Keratinocyte (primary cell): Measurements from ENCODE around the gene TRPT1. TPM values are rescaled to one million over a fixed set of nuclear protein-coding genes. Genes with fewer than 3 reads are reported as not detected.

Source experiments
- DNase-seq: peaks from one replicate; pipeline ENCODE4 v3.0.0-alpha.2; 2011; ENCODE audit warnings: low read depth, missing footprints, low spot score
- FAIRE-seq: peaks from 2 replicates; lab custom pipeline; 2011; peaks lifted over from hg19 to GRCh38; lab: Jason Lieb, UNC
- H2AFZ ChIP-seq: 2 replicates; pipeline ENCODE4 v1.6.0; 2012; ENCODE audit warnings: low read length, control low read depth, inconsistent platforms; ENCODE audit not compliant: control insufficient read depth
- H3K27ac ChIP-seq: 2 replicates; pipeline ENCODE4 v1.5.1; 2011; ENCODE audit warnings: low read length; ENCODE audit not compliant: control insufficient read depth, insufficient read depth
- H3K27me3 ChIP-seq: 3 replicates; pipeline ENCODE4 v1.6.0; 2011; ENCODE audit warnings: low read length; ENCODE audit not compliant: control insufficient read depth, insufficient read depth; ENCODE audit errors: extremely low read depth
- H3K36me3 ChIP-seq, 2 experiments: 2 replicates in 1 of 2; 3 replicates in 1 of 2; pipeline ENCODE4 v1.5.1; 2011; ENCODE audit warnings: low read length in 2 of 2, mild to moderate bottlenecking in 1 of 2; ENCODE audit not compliant: control insufficient read depth in 2 of 2, insufficient read depth in 2 of 2; ENCODE audit errors: extremely low read depth in 1 of 2
- H3K4me1 ChIP-seq: 3 replicates; pipeline ENCODE4 v1.5.1; 2011; ENCODE audit warnings: low read length; ENCODE audit not compliant: control insufficient read depth, insufficient read depth; ENCODE audit errors: extremely low read depth
- H3K4me2 ChIP-seq: 3 replicates; pipeline ENCODE4 v1.6.0; 2011; ENCODE audit warnings: low read depth, low read length; ENCODE audit not compliant: control insufficient read depth, insufficient read depth; ENCODE audit errors: extremely low read depth
- H3K4me3 ChIP-seq, 3 experiments: fragments of 200-600 bp in 1 of 3; sonication (generic) in 1 of 3; 2 replicates in 2 of 3; 3 replicates in 1 of 3; pipeline ENCODE4 v1.5.1; 2011 to 2016; ENCODE audit warnings: low read length in 3 of 3, mild to moderate bottlenecking in 3 of 3, control low read depth in 2 of 3, inconsistent platforms in 1 of 3, low read depth in 1 of 3, mixed read lengths in 1 of 3, mixed run types in 1 of 3, moderate library complexity in 1 of 3; ENCODE audit not compliant: control insufficient read depth in 2 of 3, insufficient read depth in 2 of 3; ENCODE audit errors: extremely low read depth in 1 of 3
- H3K79me2 ChIP-seq: 2 replicates; pipeline ENCODE4 v1.6.0; 2012; ENCODE audit warnings: low read length; ENCODE audit not compliant: control insufficient read depth, insufficient read depth
- H3K9ac ChIP-seq: 3 replicates; pipeline ENCODE4 v1.6.0; 2011; ENCODE audit warnings: low read length; ENCODE audit not compliant: control insufficient read depth, insufficient read depth; ENCODE audit errors: extremely low read depth
- H3K9me1 ChIP-seq: 3 replicates; pipeline ENCODE4 v1.6.0; 2011; ENCODE audit warnings: low read length; ENCODE audit not compliant: control insufficient read depth, insufficient read depth; ENCODE audit errors: extremely low read depth
- H3K9me3 ChIP-seq: 2 replicates; pipeline ENCODE4 v1.5.1; 2012; ENCODE audit warnings: low read depth, low read length; ENCODE audit not compliant: control insufficient read depth
- H4K20me1 ChIP-seq: 3 replicates; pipeline ENCODE4 v1.6.0; 2011; ENCODE audit warnings: low read length; ENCODE audit not compliant: control insufficient read depth, insufficient read depth; ENCODE audit errors: extremely low read depth
- CTCF ChIP-seq, 3 experiments: IDR thresholded peaks in 1 of 3; conservative IDR thresholded peaks in 1 of 3; optimal IDR thresholded peaks in 1 of 3; 2 replicates in 2 of 3; 3 replicates in 1 of 3; pipeline versions ENCODE3 to v1.5.1; 2011; ENCODE audit warnings: low read length in 3 of 3, mild to moderate bottlenecking in 3 of 3, moderate library complexity in 2 of 3, control low read depth in 1 of 3, inconsistent platforms in 1 of 3; ENCODE audit not compliant: insufficient read depth in 2 of 3; ENCODE audit errors: extremely low read depth in 1 of 3
- EZH2 ChIP-seq: IDR thresholded peaks from one replicate; pipeline ENCODE4 v1.6.1; 2012; ENCODE audit warnings: inconsistent platforms, mild to moderate bottlenecking, low read length, moderate library complexity
- dilution Hi-C: fragments of 300-500 bp; cut with MboI; formaldehyde crosslinking; loops from one replicate; pipeline ENCODE4 v1.7.0; 2020; ENCODE audit warnings: low sequenced_read_pairs; ENCODE audit not compliant: extremely low pct_ligation_motif_present
- polyA plus RNA-seq, 5 experiments: library from polyadenylated mRNA; depleted of rRNA in 3 of 5; stranded (reverse) in 3 of 5; stranded (forward) in 1 of 5; unstranded in 1 of 5; fragments of >200 nt; gene quantifications; 1 replicate in 1 of 5; 2 replicates in 3 of 5; 3 replicates in 1 of 5; pipeline versions ENCODE4 v1.2.1 to v1.2.3, GENCODE V29; 2011 to 2012; ENCODE audit warnings: missing spikeins in 2 of 5, low read depth in 1 of 5, low replicate concordance in 1 of 5

Gene TRPT1
- polyA plus RNA-seq, 1 donor (not counting 4 experiments of a cell fraction or from before 2014, with no cell fraction given), result 15.5 TPM

- H3K9ac ChIP-seq, result no peak overlapping the region
- peaks cover 44 to 79% of the 10 kb centered on the region in 2 experiments for H3K36me3 ChIP-seq
- H3K9me3 ChIP-seq, result no peaks in the 10 kb centered on the region
- no peaks in the 10 kb centered on the region for H3K9me1 ChIP-seq
- H3K4me1 ChIP-seq, result no peaks in the 10 kb centered on the region
- dilution Hi-C loops, result no loop called here
- TF ChIP-seq EZH2 (no peak), CTCF (optimal IDR thresholded peaks at IDR 0.05 in 1 of 3, IDR thresholded peaks at IDR 0.05 in 1 of 3, conservative IDR thresholded peaks at IDR 0.05 in 1 of 3; ENCODE audit: extremely low read depth in 1 of 3, insufficient read depth in 2 of 3, low read length in 3 of 3) (no peak)
- no peak overlapping the region for H2AFZ ChIP-seq
- no peak for DNase-seq
- H3K4me2 ChIP-seq, result no peak overlapping the region
- peaks cover 29% of the 10 kb centered on the region for H3K79me2 ChIP-seq
- H3K4me3 ChIP-seq, result no peak overlapping the region
- H3K27ac ChIP-seq, result no peak overlapping the region
- peaks cover 4% of the 10 kb centered on the region for H4K20me1 ChIP-seq
- no peaks in the 10 kb centered on the region for H3K27me3 ChIP-seq
- FAIRE-seq, result no peak
These were observed 29.4 kb downstream of the TRPT1 start for GRCh38 chr11:64196626-64197025.

- Histone ChIP-seq H3K79me2 (peaks cover 44% of the 10 kb centered on the region), H3K9ac (no peak overlapping the region), H3K4me3 (no peak overlapping the region), H3K27me3 (no peaks in the 10 kb centered on the region), H3K9me1 (no peaks in the 10 kb centered on the region), H3K27ac (no peak overlapping the region), H4K20me1 (peaks cover 11% of the 10 kb centered on the region), H3K4me1 (no peaks in the 10 kb centered on the region), H3K4me2 (no peak overlapping the region), H3K9me3 (no peaks in the 10 kb centered on the region), H2AFZ (no peak overlapping the region), H3K36me3 (peaks cover 35 to 55% of the 10 kb centered on the region in 2 experiments)
- dilution Hi-C loops, result no loop called here
- DNase-seq (no peak), FAIRE-seq (no peak)
- TF ChIP-seq CTCF (optimal IDR thresholded peaks at IDR 0.05 in 1 of 3, IDR thresholded peaks at IDR 0.05 in 1 of 3, conservative IDR thresholded peaks at IDR 0.05 in 1 of 3; ENCODE audit: extremely low read depth in 1 of 3, insufficient read depth in 2 of 3, low read length in 3 of 3), result no peak
- no peak for TF ChIP-seq EZH2
These were observed 33.6 kb downstream of the TRPT1 start for GRCh38 chr11:64192434-64192833.
